UCSD-AML1 (cell line): ENCODE data around the gene MKLN1.
"Not testable (repeated sequence)": the region's sequence is repeated elsewhere in the genome, so short reads cannot be mapped to it uniquely, and the experiment has no call there.

Source experiments
- DNase-seq: peaks from one replicate; lab custom pipeline; 2025; ENCODE audit not compliant: unreplicated experiment; lab: John Stamatoyannopoulos, UW

MKLN1 gene

DNA sequence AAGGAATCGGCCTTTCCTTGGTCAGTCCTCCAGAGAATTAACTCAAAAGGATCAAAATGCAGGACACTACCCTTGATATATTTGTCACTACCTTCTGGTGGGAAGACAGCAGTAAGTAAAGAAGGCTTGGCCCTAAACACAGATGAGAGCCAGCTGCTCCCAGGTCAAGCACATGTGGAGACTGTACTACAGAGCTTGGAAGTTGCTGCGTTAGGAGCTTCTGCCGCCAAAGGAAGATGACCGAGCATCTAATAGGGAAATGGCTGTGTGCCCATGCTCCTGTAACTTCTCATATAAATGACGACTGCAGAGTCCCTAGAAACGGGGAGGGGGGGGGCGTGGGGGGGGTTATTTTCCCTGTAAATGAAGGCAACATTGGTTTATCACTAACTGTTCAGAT is 169.8 kb downstream of the MKLN1 start:
- DNase-seq, result no peak

DNA sequence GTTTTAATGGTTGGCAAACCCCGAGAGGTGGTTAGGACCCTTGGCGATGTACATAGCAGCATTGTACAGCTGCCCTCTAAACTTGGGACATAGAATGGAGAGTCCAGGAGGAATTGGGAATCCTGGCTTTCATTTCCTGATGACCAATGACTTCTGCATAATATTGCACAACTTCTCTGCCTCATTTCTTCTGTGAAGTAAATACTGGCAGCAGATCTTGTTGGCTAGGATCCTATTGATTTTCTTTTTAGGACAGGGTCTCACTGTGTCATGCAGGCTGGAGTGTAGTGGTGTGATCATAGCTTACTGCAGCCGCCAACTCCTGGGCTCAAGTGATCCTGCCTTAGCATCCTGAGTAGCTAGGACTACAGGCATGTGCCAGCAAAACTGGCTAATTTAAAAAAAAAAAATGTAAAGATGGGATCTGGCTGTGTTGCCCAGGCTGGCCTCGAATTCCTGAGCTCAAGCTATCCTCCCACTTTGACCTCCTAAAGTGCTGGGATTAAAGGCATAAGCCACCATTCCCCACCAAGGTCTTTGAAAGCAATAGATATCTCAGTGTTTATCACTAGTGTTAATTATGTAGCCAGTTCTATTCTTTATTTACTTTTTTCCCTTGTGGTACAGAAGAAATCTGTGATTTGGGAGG is 170.7 kb downstream of the MKLN1 start:
- DNase-seq, result no peak

- DNase-seq, result no peak
Observed at GRCh38 chr7:131499801-131500200, 172.1 kb downstream of the MKLN1 start.

GRCh38 chr7:131500357-131500756 is 172.7 kb downstream of the MKLN1 start:
- DNase-seq, result no peak

GRCh38 chr7:131501422-131501821 is 173.7 kb downstream of the MKLN1 start:
- DNase-seq, result no peak

GRCh38 chr7:131501930-131502685 is 174.4 kb downstream of the MKLN1 start:
- DNase-seq, result no peak

GRCh38 chr7:131502810-131503508 is 175.3 kb downstream of the MKLN1 start:
- no peak for DNase-seq

GRCh38 chr7:131503639-131504038 is 176.0 kb downstream of the MKLN1 start:
- no peak for DNase-seq

DNA sequence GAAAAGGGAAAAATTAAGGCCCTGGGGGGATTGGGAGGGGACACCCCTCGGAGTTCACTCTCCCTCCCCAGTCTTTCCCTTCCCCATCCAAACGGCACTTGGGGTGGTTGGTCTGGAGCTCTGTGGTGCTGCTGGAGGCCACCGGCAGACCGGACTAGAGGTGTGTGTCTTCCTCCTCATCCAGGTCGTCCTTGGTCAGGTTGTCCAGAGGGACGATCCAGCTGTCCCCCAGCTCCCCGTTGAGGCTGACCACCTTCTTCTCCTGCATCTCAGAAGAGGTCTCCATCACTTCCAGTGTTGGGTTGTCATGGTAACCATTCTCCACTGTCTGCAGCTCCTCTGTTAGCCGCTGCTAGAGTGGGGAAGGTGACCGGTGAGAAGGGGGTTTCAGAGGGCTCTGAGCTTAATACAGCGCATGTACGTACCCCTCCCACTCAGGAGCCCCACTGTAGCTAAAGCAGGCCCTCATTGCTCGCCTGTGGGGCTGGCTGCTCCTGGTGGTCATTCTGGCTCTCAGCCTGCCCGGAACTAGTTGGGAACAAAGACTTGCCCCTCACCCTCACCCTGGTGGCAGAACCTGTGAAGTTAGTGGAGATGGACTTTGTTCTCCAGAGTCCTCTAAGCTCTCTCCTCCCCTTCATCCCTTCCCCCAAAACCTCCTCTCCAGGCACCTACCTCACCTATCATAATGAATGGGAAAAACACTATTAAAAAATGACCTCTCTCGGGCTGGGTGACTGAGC is 176.7 kb downstream of the MKLN1 start:
- no peak for DNase-seq

DNA sequence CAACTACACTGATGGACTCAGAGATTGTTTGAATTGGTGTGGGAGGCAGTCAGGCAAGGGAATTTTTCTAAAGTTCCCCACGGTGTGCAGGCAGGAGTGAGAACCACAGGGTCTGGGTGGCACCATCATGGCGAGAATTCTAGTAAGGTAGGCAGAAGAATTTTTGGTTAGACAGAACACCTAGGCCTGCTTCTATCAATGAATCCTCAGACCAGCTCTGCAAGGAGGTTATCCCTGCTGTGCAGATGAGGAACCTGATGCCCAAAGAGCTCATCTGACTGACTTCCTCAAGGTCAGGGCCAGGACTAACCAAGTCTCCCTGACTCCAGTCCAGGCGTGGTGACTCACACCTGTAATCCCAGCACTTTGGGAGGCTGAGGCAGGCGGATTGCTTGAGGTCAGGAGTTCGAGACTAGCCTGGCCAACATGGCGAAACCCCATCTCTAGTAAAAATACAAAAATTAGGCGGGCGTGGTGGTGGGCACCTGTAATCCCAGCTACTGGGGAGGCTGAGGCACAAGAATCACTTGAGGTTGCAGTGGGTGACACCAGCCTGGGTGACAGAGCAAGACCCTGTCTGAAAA is 177.5 kb downstream of the MKLN1 start:
- DNase-seq, result not testable (repeated sequence)

GRCh38 chr7:131505636-131506557 is 178.2 kb downstream of the MKLN1 start:
- no peak for DNase-seq

- no peak for DNase-seq
Observed at GRCh38 chr7:131506597-131506996, 178.9 kb downstream of the MKLN1 start.

- DNase-seq, result peak; percentile 52
Observed at GRCh38 chr7:131507592-131508331, 180.1 kb downstream of the MKLN1 start.

- DNase-seq, result no peak
Observed at GRCh38 chr7:131508754-131509486, 181.2 kb downstream of the MKLN1 start.

DNA sequence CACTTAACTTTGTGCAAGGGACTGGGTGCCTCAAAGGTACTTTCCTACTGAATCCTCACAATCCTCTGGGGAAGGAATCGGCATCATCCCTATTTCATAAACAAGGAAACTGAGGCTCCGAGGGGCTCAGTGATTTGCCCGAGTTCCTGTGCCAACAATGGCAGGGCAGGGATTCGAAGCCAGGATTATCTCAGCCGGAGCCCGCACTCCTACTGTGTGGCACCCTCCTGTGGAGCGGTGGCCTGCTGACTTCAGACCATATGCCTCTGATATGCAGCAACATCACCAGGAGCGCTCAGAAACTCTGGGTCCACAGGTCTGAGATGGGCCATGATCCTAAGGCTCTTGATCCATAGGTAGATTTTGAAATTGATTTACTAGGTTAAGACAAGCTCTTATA is 182.1 kb downstream of the MKLN1 start:
- no peak for DNase-seq

DNA sequence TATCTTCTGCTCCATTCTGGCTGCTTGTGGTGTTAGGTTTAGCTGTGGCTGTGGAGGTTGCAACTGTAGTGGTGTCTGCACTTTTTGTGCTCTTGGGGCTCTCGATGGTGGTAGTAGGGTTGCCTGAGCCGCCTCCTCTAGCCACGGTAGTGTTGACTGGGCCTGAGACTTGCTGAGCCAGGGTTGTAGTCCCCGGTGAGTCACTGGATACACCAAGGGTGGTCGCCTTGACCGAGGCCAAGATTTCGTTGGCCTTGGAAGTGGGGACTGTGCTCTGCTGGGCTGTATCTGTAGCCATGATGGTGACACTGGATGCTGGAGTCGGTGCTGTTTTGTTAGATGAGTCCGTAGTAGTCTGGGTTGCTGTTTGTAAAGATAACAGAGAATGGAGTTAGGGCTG is 183.4 kb downstream of the MKLN1 start:
- no peak for DNase-seq

GRCh38 chr7:131511774-131512535 is 184.3 kb downstream of the MKLN1 start:
- DNase-seq, result no peak
